Astrocyte of the hippocampus (primary cell): ENCODE results near the gene CFAP299.
A peak's percentile ranks its signal among the peaks of the same experiment; 100 is the strongest.

Experiments
- DNase-seq: peaks from one replicate; pipeline ENCODE4 v3.0.0; 2011; ENCODE audit warnings: low read depth, low spot score

CFAP299 gene

GRCh38 chr4:80515496-80515895 is 180.0 kb downstream of the CFAP299 start:
- no peak for DNase-seq

DNA sequence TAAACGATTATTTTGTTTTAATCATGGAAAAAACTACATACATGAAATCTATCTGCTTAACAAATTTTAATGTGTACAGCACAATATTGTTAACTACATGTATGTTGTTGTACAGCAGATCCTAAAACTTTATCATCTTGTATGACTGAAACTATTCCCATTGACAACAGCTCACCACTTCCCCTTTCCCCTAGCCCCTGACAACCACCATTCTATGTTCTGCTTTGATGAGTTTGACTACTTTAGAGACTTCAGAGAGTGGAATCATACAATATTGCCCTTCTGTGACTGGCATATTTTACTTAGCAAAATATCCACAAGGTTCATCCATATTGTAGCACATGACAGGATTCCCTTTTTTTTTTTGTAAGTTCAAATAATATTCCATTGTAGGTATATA is 185.9 kb downstream of the CFAP299 start:
- DNase-seq = no peak

DNA sequence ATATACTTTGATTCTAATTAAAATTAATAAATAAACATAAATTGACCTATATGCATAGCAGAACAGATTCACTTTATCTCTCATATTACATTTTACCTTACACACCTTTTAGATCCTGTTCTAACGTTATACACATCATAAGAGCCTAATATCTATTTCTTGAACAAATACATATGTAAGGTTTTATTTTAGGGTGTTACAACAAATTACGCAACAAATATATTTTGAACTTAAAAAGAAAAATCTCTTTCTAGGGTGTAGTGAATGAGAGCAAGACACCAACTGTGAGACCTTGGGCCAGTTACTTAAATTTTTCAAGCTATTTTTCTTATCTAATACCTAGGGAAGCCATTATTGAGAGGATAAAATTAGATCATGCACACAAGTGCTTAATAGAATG is 191.2 kb downstream of the CFAP299 start:
- DNase-seq = no peak

DNA sequence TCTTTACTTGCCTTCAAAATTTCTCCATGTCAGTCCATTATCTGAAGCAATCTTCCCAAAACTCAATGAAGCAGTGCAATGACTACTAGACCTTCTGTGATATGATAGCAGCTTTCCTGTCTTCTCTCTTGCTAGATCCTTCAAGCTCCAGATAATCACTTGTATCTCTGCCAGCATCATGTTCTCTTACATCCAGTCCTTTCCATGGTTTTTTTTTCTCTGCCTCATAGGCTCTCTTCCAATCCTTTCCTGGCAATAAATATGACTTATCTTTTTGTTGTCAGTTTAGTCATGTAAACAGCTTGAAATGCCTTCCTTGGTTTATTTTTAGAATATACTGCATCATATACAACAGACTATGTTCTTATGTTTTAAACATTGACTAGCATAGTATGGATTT is 193.5 kb downstream of the CFAP299 start:
- DNase-seq = no peak

DNA sequence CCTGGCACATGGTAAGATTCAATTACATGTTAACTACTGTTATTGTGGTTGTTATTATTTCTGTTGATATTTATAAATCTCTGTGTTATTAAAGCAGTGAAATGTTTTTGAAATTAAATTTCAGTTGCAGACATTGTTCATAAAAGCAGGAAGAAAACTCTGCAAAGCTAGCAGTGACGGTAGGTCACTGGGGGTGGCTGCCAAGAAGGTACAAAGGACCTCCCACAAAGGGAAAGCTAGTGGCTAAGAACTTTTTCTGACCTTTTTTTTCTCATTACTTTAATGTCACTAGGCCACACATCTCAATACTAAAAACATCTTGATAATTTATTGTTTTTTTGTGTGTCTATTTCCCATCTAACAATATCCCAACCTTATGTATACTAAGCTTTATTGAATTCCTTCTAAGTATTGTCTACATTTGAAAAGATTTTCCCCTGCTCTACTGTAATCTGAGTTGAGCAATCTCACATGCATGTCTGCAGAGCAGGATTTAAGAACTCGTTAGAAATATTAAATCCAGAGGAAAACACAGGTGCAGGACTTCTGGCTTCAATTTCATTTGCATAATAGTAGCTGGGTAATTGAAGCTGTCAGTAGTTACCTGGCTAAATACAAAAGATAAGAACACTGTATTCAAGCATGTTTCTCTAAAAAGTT is 197.3 kb downstream of the CFAP299 start:
- DNase-seq = no peak

- no peak for DNase-seq
Measured at GRCh38 chr4:80535551-80535950, 200.0 kb downstream of the CFAP299 start.

- peak; percentile 16 for DNase-seq
Measured at GRCh38 chr4:80538276-80538926, 202.9 kb downstream of the CFAP299 start.

GRCh38 chr4:80539190-80539589 is 203.7 kb downstream of the CFAP299 start:
- no peak for DNase-seq

DNA sequence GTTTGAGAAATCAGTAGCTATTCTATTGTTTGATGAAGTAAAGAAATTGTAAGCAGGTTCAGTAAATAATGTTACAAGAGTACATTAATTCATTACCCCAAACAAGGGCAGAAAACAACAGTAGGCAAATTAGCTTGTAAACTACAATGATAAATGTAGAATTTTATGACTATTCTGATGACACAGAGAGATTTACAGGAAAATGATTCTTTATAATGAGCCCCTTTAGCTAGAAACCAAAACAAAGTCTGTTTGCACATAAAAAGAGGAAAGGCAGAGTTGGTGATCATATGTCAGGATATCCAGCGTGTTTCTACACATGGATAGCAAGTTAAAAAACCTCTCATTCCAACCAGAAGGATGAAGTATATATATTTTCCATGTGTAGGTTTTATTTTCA is 204.8 kb downstream of the CFAP299 start:
- no peak for DNase-seq

DNA sequence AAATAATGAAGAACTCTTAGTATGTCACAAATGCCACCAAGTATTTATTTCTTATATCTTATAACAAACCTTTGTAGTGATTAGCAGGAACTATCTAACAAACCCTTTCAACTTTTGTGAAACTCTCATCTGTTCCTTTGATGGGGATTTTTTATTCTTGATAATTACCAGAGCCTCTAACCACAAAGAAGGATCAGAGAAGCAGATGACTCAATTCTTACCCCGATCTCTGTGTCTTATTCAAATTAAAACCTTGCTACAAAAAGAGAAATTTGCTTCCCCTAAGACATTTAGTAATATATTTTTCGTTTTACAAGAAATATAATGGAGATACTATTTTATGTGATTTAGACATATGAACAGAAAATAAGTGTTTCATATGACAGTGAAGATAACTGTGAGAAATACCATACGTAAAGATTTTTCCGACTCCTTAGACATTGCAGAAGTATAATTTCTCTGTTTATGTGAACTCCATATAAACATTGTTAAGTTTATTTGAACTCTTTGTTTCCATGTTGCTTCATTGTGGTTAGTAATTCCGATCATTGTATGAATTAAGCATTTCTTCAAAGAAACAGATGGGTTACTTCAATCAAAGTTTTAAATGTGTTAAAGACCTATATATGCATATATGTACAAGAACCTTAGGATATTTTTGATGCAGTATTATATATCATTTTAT is 205.4 kb downstream of the CFAP299 start:
- DNase-seq = no peak

DNA sequence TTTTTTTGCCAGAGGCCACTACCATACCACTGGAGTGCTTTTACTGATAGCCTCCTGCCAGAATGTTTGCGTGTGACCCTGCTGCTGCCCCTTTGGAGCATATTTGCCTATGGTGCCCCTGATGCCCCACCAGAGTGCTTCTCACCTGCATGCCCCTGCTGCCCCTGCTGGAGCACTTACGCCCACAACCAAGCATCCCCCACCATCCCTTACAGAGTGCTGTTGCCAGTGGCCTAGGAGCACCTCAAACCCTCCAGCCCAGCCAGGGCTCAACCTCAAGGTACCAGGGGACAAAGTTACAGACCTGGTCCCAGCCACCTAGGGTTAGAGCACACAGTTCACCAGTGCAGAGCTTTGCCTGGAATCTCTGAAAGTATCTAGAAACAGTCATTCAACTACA is 207.2 kb downstream of the CFAP299 start:
- no peak for DNase-seq

GRCh38 chr4:80560337-80560736 is 224.8 kb downstream of the CFAP299 start:
- DNase-seq = no peak

DNA sequence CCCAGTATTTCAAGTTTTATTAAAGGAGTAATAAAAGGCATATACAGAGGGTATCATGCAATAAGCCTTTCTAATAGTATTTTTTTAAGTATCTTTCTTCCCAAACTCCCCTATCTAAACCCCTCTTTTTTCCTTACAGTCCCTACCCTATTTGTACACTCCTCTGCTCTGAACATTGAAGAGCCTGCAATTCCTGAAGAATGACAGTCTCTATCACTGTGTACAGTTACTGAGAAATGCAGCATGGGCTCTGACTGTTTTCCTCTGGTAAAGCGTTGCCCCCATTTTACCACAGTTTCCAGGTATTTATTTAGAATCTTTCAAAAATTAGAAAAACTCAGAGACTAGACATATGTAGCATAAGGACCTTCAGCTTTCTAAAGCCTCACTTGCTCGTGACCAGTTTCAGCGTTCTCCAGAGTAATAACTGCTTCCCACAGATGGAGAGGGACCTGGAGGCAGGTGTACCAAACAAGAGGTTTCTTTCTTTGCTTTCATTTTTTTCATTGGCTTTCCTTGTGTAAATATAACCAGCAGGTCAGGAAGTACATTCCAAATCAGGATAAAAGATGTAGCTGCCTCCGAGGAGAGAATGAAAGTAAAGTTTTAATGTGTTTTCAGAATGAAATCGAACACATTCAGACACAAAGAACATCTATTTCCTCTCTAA is 230.8 kb downstream of the CFAP299 start:
- DNase-seq = no peak

DNA sequence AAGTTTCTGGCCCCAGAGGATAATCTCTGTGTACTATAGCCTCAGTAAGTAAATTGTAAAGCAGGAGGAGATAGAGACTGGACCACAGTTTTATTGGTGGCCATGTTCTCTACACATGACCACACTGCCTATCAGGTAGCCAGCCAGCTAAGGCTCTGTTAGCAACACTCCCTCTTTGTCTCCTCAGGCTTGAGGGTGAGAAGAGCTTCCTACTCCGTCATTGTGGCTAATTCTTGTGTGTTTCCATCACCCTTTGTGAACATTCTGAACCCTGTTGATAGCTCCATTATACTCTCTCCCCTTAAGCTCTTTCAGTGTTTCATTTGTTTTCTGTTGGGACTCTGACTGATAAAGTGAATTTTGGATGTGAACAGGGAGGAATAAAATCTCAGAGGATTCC is 233.4 kb downstream of the CFAP299 start:
- DNase-seq = no peak

GRCh38 chr4:80576796-80577195 is 241.3 kb downstream of the CFAP299 start:
- DNase-seq = no peak

DNA sequence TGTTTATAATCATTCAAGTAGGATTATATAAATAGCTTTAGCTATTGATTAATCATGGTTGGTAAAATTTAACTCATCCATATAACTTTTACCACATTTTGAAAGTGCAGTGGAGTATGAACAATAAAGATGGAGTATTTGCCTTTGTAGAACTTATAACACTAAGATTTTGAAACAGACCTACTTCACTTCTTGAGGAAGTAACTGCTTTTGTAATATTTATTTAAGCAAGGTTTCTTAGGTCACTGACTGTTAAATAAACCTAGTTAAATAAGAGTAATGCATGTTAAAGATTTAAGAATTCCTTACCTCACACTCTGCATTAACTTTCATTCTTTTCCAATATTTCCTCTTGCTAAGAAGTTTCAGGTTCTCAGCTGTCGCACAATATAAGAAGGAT is 242.5 kb downstream of the CFAP299 start:
- no peak for DNase-seq

- no peak for DNase-seq
Measured at GRCh38 chr4:80585542-80585941, 250.0 kb downstream of the CFAP299 start.

DNA sequence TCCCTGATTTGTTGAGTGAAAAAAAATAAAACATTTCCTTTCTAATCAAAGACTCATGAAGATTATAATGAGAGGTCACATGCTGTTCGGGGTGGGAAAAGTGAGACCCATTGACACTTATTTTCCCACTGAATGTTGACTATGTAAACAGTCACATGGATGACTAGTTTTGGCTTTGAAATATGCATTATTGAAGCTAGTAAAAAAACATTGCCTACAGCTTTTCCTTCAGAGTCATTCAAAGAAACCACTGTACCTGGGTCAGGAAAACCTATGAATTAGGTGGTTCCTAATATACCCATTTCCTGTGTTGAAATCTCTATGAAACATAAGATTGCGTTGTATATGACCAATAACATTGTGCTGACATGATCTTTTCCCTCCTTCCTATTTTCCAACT is 251.2 kb downstream of the CFAP299 start:
- DNase-seq = no peak

DNA sequence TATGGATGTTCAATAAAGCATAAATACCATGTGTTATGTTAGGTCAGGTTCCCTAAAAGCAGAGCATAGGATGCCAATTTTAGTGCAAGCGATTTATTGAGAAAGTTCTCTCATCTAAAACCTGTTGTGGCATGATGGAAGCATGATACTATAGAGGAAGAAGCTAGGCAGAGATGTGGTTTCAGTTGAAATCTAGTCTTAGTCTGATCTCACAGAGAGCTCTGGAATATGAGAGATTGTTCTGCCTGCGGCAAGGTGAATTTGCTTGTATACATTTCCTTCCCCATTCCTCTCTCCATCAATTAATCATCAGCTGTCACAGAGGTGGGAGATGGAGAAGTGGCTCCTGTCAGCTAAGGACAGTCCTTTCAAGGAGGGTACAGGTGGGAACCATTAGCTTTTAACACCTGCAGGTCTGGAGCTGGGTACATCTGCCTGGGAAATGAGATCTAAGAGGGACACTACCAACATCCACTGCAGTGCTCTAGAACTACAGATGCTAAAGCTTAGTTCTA is 252.4 kb downstream of the CFAP299 start:
- DNase-seq = no peak

DNA sequence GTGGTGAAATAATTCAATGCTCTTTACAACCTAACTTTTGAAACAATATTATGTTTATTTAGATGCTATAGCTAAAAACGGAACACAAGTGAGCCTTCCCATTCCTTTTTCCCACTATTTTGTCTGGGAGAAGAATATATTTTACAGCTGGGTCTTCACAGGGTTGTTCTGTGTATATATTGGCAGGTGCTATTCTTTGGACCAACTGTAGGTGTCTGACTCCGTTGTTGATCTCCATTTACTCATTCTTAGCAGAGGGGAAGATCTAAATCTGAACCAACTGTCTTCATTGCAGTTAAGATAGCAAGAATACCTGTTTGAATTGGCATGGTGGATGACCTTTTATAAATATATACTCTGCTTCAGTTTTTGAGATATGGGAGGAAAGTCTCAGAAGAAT is 257.4 kb downstream of the CFAP299 start:
- no peak for DNase-seq

DNA sequence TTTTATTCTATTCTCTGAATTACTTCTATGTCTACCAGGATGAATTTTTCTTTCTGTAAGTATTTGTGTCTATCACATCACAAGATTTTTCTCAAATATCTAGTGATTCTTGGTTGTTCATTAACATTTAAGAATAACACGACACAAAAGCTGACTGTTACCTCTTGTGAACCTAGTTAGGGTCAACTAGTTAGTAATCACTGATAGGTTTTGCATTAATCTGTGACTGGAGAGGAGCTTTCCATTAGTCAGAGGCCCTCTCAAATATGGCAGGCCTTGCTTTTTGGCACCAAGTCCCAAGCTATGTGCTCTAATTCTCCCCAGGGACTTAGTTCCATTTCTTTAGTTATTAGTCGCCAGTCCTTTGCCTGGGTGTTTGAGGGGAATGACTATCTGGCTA is 259.2 kb downstream of the CFAP299 start:
- no peak for DNase-seq

DNA sequence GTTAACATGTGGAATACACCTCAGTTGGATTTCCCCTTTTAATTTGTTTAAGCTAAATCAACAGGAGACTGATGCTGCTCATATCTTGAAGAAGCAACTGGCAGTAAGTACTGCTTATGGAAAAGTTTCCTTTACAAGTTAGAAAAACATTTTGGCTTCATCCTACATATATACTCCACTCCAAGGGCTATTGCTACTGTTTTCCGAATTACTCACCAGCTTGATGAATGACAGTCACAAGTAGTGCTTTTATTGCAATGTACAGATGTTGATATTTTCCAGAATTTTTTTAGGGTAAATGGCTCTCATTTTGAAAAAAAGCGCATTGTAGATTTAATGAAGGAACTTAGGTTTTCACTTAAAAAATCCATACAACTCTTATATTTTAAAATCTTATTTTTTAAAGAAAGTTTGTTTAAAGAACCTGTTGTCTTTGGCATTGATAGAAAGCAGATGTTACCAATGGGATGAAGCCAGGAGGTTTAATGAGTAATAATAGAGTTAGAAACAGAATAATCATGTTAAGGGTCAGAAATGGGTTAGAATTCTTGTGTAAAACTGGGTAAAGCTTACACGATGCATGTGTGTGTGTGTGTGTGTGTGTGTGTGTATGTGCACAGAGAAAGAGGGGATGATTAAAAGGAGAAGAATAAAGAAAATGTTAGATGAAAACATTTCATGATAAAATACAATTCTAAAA is 272.9 kb downstream of the CFAP299 start:
- no peak for DNase-seq
